Coronary artery (tissue), 2 donors: ENCODE measurements around the gene ZSWIM3.

ENCODE experiments used
- DNase-seq: peaks from one replicate; pipeline ENCODE4 v3.0.0-alpha.2; 2017; ENCODE audit warnings: low spot score
- H3K27ac ChIP-seq, 2 donors: fragments of 200-600 bp; sonication (generic); one replicate each; pipeline ENCODE4 v1.5.1; 2016 to 2019
- H3K4me3 ChIP-seq: fragments of 200-600 bp; sonication (generic); 2 replicates; pipeline ENCODE4 v1.5.1; 2016; ENCODE audit warnings: mild to moderate bottlenecking, moderate library complexity
- TF ChIP-seq, protein P1 (sequence below): fragments of 200-600 bp; sonication (generic); IDR thresholded peaks from one replicate; pipeline ENCODE4 v1.5.1; 2019; ENCODE audit warnings: antibody characterized with exemption

ZSWIM3 gene

DNA sequence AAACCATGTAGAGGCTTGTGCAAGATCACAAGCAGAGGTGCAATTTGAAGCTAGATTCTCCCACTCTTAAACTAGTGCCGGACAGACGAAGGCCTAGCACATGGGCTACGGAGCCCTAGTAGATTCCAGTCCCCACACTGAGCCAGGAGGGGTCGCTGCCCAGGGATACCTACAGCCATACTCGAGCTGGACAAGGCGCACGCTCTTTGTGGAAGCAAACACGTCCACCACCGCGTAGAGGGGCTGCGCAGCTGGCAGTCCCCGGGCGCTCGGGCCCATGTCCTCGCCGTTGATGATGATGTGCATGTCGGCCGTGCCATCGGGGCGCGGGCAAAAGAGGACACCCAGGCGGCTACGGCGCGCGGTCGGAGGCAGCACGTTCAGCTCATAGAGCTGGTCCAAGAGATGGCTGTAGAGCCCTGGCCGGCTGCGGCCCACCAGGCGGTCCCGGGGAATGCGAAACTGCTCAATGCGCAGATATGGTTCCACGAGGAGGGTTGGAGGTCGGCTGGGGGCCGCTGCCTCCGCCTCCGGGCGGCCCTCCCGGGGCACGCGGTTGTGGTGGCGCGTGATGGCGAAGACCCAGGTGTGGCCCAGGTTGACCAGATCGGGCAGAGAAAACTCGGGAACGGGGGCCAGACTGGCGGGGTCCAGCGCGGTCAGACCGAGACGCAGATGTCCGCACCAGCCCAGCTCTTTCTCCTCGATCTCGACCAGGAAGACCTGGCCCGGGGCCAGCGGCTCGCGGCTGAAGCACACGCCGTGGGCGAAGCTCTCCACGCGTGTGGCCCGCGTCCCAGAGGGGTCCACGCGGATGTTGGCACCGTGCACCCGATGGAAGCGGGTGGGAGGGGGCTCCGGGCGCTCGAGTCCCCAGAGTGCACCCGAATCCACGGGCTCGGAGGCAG lies 32.9 kb downstream of the ZSWIM3 start:
- peak overlapping the region; percentile 95 for H3K4me3 ChIP-seq
- TF ChIP-seq, protein P1, sequence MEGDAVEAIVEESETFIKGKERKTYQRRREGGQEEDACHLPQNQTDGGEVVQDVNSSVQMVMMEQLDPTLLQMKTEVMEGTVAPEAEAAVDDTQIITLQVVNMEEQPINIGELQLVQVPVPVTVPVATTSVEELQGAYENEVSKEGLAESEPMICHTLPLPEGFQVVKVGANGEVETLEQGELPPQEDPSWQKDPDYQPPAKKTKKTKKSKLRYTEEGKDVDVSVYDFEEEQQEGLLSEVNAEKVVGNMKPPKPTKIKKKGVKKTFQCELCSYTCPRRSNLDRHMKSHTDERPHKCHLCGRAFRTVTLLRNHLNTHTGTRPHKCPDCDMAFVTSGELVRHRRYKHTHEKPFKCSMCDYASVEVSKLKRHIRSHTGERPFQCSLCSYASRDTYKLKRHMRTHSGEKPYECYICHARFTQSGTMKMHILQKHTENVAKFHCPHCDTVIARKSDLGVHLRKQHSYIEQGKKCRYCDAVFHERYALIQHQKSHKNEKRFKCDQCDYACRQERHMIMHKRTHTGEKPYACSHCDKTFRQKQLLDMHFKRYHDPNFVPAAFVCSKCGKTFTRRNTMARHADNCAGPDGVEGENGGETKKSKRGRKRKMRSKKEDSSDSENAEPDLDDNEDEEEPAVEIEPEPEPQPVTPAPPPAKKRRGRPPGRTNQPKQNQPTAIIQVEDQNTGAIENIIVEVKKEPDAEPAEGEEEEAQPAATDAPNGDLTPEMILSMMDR: peak; percentile 62
- no peak for DNase-seq
- H3K27ac ChIP-seq: peak overlapping the region; percentile 71 to 96

DNA sequence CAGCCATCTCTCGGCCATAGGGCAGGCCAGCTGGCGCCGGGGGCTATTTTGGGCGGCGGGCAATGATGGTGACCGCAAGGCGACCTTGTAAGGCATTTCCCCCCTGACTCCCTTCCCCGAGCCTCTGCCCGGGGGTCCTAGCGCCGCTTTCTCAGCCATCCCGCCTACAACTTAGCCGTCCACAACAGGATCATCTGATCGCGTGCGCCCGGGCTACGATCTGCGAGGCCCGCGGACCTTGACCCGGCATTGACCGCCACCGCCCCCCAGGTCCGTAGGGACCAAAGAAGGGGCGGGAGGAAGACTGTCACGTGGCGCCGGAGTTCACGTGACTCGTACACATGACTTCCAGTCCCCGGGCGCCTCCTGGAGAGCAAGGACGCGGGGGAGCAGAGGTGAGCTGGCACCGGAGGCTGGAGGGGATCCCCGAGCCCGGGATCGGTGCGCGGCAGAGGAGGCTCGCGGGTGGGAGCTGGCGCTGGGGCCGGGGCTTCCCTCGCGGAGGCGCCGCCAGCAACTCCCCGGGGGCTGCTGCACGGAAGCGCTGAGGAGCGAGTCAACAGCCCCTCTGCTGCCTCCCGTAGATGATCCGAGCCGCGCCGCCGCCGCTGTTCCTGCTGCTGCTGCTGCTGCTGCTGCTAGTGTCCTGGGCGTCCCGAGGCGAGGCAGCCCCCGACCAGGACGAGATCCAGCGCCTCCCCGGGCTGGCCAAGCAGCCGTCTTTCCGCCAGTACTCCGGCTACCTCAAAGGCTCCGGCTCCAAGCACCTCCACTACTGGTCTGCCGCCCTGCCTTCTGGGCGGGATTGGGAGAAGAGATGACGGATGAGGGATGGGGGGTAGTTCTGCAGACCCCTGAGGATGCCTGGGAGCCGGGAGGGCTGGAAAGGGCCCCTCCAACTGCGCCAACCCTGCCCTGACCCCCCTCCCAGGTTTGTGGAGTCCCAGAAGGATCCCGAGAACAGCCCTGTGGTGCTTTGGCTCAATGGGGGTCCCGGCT lies 33.9 kb downstream of the ZSWIM3 start, which contains the start of the genes CTSA and NEURL2:
CTSA (plus strand) TSS at position 351 of the 999 bp plus-strand sequence; CDS start at position 585, 234 bp downstream.
NEURL2 (minus strand) TSS at position 224 of the 999 bp plus-strand sequence; CDS start at position 7, 217 bp downstream.
- H3K27ac ChIP-seq: peak within 1 kb of the TSS; percentile 71 to 96
- DNase-seq: peak; percentile 93
- peak within 1 kb of the TSS; percentile 95 for H3K4me3 ChIP-seq
- TF ChIP-seq, protein P1: no peak

DNA sequence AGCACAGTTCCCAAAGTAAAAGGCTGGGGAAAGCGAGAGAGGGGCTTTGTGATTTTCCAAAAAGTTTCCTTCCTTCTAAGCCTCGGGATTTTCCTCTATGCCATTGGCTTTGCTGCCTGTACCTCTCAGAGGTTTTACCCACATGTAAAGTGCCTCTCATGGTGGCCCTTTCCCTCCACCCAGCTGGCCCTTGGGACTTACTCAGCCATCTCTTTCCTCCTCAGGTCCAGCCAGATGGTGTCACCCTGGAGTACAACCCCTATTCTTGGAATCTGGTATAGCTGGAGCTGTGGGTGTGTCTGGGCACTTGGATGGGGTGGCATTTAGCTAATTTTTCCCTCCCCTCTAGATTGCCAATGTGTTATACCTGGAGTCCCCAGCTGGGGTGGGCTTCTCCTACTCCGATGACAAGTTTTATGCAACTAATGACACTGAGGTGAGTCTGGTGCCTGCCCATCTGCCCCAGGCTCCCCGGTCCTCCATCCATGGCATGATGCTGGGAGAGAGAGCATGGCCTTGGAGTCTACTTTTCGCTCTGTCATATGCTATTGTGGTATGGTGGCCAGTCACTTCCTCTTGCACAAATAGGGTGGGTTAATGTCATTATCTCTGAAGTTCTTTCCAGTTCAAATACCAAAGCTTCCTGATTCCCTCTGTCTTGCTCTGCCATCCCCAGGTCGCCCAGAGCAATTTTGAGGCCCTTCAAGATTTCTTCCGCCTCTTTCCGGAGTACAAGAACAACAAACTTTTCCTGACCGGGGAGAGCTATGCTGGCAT lies 34.8 kb downstream of the ZSWIM3 start:
- no peak for DNase-seq
- Histone ChIP-seq H3K4me3 (peak overlapping the region; percentile 95), H3K27ac (no peak overlapping the region)
- TF ChIP-seq, protein P1: no peak

DNA sequence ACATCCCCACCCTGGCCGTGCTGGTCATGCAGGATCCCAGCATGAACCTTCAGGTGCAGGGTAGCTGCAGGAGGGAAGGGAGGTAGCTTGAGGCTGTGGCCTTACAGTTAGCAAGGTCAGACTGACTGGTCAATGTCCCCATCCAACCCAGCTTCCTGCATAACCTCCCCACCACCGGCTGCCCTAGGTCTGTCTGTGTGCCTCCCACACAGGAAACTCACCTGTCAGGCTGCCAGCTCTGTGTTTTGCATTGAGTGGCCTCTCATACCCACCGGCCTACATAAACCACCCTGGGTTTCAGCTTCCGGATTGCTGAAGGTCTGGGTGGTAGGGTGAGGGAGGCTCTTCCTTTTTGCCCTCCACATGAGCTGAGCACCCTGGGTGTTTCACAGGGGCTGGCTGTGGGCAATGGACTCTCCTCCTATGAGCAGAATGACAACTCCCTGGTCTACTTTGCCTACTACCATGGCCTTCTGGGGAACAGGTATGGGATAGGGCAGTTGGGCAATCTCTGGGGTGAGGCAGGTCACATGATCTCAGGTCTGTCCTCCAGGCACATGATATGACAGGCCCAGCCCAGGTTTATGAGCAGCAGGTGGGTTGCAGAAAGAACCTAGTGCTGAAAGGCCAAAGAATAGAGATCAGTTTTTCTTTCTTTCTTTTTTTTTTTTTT lies 35.5 kb downstream of the ZSWIM3 start:
- Histone ChIP-seq H3K27ac (no peak overlapping the region), H3K4me3 (no peak overlapping the region)
- no peak for DNase-seq

DNA sequence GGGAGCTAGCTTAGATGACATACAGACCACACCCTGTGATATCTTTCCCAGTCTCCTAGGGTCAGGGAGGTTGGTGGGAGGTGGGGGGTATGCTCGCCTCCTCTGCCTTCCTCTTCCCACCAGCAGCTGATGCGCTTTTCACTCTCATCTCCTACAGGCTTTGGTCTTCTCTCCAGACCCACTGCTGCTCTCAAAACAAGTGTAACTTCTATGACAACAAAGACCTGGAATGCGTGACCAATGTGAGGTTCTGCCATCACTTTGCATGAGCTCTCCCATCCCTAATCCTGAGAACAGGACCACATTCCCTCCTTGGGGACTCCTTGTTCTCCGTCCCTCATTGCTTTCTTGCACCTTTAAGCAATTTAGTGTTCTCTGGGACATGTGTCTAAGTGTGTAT lies 36.4 kb downstream of the ZSWIM3 start:
- TF ChIP-seq, protein P1: no peak
- no peak overlapping the region for H3K27ac ChIP-seq
- no peak for DNase-seq
- no peak overlapping the region for H3K4me3 ChIP-seq

More for the DNA sequence above, 35.5 kb downstream of the ZSWIM3 start:
- TF ChIP-seq, protein P1: no peak

DNA sequence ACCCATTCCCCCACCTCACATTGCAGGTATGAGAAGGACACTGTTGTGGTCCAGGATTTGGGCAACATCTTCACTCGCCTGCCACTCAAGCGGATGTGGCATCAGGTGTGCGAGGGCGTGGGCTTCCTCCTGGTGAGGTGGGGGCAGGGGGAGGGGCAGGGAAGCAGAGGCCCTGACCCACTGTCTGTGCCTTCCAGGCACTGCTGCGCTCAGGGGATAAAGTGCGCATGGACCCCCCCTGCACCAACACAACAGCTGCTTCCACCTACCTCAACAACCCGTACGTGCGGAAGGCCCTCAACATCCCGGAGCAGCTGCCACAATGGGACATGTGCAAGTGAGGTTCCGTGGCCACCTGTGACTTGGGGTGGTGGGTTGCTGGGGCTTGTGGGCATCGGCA lies 37.4 kb downstream of the ZSWIM3 start:
- DNase-seq: no peak
- Histone ChIP-seq H3K27ac (no peak overlapping the region), H3K4me3 (no peak overlapping the region)
- TF ChIP-seq, protein P1: no peak
